OCI-LY1 (cell line): ENCODE data around the gene ADCY4.

Source experiments
- EZH2 ChIP-seq: fragments of 200-600 bp; sonication (generic), shearing (Covaris generic); IDR thresholded peaks from 2 replicates; pipeline ENCODE4 v1.8.0; 2017; ENCODE audit warnings: borderline replicate concordance, mixed run types, mild to moderate bottlenecking, antibody characterized with exemption, low read length, moderate library complexity, mixed read lengths
- TF ChIP-seq, protein P1 (sequence below): fragments of 200-600 bp; sonication (generic), shearing (Covaris generic); IDR thresholded peaks from 2 replicates; pipeline ENCODE4 v1.5.1; 2017; ENCODE audit warnings: mild to moderate bottlenecking, antibody characterized with exemption, low read length, moderate library complexity, mixed read lengths

DNA sequence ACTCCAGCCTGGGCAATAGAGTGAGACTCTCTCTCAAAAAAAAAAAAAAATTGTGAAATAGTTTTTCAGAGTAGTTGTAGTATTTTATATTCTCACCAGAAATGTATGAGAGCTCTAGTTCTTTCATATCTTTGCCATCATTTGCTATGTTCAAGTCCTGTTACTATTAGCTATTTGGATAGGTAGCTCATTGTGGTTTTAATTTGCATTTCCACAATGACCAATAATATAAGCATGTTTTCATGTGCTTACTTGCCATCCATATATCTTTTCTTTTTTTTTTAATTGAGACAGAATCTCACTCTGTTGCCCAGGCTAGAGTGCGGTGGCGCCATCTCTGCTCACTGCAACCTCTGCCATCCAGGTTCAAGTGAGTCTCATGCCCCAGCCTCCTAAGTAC lies 13.3 kb upstream of the ADCY4 start:
- TF ChIP-seq, protein P1, sequence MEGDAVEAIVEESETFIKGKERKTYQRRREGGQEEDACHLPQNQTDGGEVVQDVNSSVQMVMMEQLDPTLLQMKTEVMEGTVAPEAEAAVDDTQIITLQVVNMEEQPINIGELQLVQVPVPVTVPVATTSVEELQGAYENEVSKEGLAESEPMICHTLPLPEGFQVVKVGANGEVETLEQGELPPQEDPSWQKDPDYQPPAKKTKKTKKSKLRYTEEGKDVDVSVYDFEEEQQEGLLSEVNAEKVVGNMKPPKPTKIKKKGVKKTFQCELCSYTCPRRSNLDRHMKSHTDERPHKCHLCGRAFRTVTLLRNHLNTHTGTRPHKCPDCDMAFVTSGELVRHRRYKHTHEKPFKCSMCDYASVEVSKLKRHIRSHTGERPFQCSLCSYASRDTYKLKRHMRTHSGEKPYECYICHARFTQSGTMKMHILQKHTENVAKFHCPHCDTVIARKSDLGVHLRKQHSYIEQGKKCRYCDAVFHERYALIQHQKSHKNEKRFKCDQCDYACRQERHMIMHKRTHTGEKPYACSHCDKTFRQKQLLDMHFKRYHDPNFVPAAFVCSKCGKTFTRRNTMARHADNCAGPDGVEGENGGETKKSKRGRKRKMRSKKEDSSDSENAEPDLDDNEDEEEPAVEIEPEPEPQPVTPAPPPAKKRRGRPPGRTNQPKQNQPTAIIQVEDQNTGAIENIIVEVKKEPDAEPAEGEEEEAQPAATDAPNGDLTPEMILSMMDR: no peak
- TF ChIP-seq EZH2: no peak
